Ovary (tissue), 3 donors: ENCODE data around the gene RB1.

Experiments used
- CTCF ChIP-seq, 3 donors: fragments of 450-650 bp in 2 of 3; fragments of 200-600 bp in 1 of 3; IDR thresholded peaks; one replicate each; pipeline versions ENCODE4 v1.5.1 to v1.8.0; 2016 to 2022; ENCODE audit warnings: antibody characterized with exemption in 3 of 3, mild to moderate bottlenecking in 1 of 3
- EP300 ChIP-seq: sonication (generic); formaldehyde crosslinking; IDR thresholded peaks from one replicate; pipeline ENCODE4 v1.6.1; 2017; ENCODE audit warnings: antibody characterized with exemption
- POLR2A ChIP-seq: fragments of 450-650 bp; IDR thresholded peaks from one replicate; pipeline ENCODE4 v1.6.1; 2017; ENCODE audit warnings: antibody characterized with exemption, mild to moderate bottlenecking, moderate library complexity
- donor health status: DM: no; HTN: no; CAD: no.

GRCh38 chr13:48370815-48371214 lies 67.3 kb downstream of the RB1 start:
- no peak for TF ChIP-seq CTCF (IDR thresholded peaks at IDR 0.05)
- no peak for TF ChIP-seq POLR2A
- TF ChIP-seq EP300: no peak
